ENCODE results near the gene PRKACA.

DNA sequence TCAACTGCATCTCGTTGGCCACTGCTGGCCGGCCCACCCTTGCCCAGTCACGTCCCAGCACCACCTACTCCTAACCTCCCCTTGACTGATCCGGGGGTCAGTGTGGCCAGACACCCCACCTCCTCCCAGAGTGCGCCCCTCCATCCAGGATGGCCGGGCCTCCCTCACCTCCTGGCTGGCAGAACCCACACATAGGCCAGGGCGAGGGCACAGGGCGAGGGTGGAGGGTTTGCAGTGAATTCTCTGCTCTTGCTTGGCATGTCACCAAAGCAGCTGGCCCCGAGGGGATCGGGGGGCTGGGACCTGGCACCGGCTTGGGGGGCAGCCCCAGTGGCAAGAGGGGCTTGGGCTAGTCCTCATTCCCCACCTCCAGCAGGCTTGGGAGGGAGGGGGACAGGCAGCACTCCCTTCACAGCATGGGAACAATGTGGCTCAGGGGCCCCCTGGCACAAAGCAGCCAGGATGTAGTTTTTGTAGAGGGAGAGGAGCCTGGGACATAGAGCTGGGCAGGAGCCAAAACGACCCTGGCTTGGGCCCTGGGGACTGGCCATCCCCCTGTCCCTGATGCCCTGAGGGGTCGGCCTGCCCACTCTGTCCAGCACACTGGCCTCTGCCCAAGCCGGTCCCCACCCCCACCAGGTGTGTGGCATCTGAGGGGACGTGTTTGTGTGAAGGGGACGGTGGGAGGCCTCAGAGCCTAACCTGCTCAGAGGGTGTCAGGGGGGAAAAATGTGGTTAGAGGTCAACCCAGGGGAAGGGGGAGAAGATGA, 47.3 kb upstream of the PRKACA start:
- no peak for TF ChIP-seq POLR2AphosphoS5 (IDR thresholded peaks at IDR 0.05; ENCODE audit: insufficient read depth in 1 of 2, low read depth in 1 of 2)
- TF ChIP-seq, protein P1, sequence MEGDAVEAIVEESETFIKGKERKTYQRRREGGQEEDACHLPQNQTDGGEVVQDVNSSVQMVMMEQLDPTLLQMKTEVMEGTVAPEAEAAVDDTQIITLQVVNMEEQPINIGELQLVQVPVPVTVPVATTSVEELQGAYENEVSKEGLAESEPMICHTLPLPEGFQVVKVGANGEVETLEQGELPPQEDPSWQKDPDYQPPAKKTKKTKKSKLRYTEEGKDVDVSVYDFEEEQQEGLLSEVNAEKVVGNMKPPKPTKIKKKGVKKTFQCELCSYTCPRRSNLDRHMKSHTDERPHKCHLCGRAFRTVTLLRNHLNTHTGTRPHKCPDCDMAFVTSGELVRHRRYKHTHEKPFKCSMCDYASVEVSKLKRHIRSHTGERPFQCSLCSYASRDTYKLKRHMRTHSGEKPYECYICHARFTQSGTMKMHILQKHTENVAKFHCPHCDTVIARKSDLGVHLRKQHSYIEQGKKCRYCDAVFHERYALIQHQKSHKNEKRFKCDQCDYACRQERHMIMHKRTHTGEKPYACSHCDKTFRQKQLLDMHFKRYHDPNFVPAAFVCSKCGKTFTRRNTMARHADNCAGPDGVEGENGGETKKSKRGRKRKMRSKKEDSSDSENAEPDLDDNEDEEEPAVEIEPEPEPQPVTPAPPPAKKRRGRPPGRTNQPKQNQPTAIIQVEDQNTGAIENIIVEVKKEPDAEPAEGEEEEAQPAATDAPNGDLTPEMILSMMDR (IDR thresholded peaks at IDR 0.05), result no peak

Measured in vagina (tissue), 2 donors.